Stimulated activated CD8-positive, alpha-beta memory T cell treated with anti-CD3 and anti-CD28 coated beads, Interleukin-12 subunit alpha, Interleukin-12 subunit beta, amount 100 ng/mL, for 24 hours (primary cell): Measurements from ENCODE around the gene GAST.
A peak's percentile ranks its signal among the peaks of the same experiment; 100 is the strongest.

Source experiments
- DNase-seq: peaks from one replicate; pipeline ENCODE4 v3.0.0-alpha.2; 2020; ENCODE audit errors: extremely low read depth

GAST gene

DNA sequence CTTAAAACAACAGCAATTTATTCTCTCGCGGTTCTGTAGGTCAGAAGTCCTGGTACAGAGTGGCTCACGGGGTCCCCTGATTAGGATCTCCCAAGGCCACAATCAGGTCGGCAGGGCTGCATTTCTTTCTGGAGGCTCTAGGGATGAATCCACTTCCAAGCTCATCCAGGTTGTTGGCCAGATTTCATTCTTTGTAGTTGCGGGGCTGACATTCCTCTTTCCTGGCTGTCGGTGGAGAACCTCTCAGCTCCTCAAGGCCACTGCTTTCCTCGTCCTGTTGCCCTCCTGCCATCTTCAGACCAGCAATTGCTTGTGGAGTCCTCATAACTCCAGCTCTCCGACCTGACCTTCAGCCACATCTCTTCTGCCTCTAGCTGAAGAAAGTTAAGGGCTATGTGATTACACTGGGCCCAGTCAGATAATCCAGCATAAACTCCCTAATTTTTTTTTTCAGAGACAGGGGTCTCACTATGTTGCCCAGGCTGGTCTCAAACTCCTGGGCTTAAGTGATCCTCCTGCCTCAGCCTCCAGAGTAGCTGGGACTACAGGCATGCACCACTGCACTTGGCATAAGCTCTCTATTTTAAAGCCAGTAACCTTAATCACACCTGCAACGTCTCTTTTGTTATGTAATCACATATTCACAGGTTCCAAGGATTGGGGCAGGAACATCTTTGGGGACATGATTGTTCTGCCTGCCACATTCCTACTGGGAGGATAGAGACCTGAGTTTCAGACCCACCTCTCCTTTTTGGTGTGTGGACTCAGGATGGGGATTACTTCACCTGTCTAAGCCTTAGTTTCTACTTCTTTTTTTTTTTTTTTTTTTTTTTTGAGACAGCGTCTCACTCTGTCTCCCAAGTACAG, 4.1 kb upstream of the GAST start:
- DNase-seq, result no peak

- no peak for DNase-seq
Observed at GRCh38 chr17:41710472-41711090, 1.6 kb upstream of the GAST start.

DNA sequence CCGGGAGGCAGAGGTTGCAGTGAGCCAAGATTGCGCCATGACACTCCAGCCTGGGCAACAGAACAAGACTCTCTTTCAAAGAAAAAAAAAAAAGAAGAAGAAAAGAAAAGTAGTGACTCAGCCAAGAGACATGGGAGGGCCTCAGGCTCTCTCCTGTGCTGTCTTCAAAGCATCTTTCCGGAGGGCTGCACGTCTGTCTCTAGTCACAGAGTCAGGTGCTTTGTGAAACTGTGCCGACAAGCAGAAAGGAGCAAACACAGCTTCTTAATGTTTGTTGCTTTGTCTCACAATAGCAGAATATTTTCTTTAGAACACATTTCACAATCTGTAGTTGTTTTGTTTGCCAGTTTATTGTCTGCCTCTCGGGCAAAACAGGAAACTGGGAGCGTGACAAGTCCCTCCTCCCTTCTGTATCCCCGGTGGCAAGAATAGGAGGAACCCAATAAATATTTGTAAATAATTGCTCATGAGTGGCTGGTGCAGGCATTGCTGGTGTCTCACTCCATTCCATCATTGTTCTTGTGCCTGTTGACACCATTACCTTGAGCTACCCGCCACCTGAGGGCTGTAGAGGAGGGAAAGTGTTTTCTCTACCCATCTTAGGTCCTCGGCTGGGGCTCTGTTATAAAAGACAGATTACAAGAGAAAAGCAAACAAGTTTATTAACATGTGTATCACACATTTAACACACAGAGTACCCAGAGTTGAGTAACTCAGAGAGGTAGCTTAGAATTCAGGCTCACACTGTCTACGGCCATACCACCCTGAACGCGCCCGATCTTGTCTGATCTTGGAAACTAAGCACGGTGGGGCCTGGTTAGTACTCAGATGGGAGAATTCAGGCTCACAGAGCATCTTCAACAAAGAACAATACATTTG, 5.5 kb downstream of the GAST start:
- DNase-seq, result no peak

DNA sequence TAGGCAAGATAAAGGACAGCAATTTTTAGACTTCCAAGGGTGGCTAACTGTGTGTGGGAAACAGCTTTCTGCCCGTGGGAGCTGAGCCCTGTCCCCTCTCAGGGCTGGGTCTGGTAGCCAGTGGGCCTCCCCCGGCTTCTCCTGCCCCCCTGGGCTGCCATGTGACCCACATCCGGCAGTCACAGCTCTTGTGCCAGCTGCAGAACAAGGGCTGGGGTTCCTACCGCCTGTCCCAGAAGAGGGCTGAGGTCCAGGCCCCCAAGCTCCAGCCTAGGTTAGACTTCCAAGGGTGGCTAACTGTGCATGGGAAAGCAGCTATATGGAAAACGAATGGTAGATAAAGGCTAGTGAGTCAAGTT, 6.1 kb downstream of the GAST start:
- DNase-seq, result no peak

GRCh38 chr17:41722231-41722630, 10.1 kb downstream of the GAST start:
- DNase-seq, result no peak

DNA sequence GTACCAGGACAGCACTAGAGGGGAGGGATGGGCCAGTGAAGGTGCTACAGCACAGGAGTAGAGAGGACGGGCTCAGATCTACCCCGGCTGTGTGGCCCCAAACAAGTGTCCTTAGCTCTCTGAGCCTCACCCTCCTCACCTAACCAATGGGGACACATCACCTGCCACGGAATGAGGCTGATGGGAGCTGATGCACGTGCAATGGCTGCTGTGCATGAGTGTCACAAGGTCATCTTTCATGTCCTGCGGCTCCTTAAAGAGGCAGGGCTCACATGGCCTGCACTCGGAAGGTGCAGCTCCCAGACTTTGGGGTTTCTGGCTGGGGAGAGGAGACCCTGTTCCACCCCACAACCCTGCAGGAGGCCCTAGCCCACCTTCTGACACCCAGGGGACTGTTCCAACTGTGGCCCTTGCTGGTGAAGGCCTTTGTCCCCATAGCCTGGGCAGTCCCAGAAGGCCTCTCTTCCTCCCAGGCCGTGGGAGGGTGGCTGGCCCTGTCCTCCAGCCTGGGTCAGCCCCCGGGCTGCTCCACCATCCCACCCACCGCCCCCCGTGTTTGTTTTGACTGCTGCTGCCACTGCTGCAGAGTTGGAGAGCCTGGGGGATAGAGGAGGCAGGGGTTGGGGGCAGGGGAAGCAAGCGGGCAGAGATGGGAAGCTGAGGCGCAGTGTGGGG, 11.8 kb downstream of the GAST start:
- DNase-seq, result no peak

DNA sequence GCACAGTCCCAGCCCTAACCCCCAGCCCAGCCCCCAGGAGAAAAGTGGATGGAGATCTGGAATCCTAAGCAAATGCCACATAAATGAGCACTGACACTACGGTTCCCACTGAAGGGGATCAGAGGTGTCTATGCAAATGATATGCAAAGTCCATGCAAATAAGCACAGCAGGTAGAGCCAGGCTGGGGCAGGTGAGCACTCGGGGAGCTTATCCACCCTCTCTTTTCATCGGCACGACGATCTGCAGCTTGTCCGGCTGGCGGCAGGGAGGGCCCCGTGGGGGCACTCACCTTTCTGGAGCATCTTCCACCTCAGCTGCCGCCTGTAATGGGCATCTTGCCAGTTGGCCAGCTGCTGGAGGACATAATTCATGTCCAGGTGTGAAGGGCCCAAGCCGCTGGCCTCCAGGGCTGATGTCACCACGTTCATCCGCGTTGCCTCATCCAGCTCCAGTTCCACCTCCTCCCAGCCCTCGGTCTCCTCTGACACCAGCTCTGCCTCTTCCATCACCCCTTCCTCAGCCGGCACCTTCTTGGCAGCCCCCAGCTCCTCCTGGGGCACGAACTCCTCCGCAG, 12.4 kb downstream of the GAST start:
- no peak for DNase-seq

DNA sequence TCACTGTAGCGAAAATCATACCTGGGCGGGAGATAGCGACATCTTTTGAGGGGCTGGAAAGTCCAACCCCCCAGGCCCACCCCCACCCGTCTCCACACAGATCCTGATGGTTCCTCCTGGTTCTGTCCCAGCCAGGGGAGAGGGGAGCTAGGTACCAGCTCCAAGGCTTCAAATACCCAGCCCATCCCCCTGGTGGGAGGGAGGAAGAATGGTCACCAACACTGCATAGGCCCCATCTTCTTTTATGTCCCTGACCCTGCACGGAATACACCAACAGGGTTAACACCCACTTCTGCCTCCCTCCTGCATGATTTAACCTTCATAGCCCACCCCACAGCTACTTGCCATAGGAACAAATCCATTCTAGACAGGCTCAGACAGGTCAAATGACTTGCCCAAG, 13.0 kb downstream of the GAST start:
- DNase-seq, result no peak

- no peak for DNase-seq
Observed at GRCh38 chr17:41728056-41728455, 15.9 kb downstream of the GAST start.

- no peak for DNase-seq
Observed at GRCh38 chr17:41730479-41730878, 18.3 kb downstream of the GAST start.

DNA sequence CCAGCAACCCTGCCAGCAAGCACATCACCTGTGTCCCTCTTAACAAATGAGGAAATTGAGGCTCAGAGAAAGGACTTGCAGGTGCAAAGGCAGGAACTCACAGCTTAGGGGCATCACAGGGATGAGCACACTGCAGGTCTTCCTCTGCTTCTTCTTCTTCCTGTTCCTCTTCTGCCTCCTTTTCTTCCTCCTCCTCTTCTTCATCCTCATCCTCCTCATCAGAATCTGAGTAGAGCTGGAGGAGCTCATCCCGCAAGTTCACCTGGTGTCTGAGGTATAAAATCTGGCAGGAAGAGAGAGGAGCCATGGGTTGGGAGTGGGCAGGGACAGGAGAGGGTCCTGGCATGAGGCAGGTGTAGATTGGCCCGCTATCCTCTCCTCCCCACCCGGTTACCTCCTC, 19.7 kb downstream of the GAST start:
- no peak for DNase-seq

DNA sequence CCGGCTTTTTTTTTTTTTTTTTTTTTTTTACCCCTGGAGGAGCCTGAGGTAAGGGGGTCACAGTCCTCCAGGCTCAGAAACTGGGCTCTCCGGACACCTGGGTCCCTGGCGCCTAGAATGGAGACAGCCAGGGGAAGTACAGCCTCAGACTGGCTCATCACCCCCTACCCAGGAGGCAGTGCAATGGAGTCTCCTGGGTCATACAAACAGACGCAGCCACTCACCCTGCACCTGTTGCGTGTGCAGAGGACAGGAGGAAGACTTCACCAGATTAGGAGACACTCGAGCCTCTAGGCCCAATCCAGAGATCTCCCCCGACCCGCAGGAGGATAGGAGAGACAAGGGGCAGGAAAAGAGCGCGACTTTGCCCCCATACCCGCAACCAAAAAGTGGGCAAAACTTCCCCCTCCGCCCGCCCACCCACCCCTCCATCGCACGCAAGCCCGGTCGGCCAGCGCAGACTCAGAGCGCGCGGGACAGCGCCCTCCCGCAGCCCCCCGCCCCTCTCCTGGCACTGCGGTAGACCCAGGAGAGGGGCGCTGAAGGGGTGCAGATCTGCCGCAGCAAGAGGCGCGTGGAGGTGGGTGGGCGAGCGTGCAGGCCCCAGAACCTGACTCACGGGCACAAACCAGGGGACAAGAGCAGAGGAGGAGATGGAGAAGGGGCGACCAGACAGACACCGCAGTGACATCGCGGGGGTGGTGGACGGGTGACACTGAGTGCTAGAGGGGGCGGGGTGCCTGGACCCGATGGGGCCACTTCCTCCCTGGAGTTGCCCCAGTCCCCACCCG, 21.4 kb downstream of the GAST start:
- no peak for DNase-seq

- DNase-seq, result no peak
Observed at GRCh38 chr17:41734139-41734948, 22.2 kb downstream of the GAST start, which contains the start of gene HAP1. TSS of gene HAP1 (minus strand) at chr17:41734643. CDS start at chr17:41734634, 9 bp downstream.

DNA sequence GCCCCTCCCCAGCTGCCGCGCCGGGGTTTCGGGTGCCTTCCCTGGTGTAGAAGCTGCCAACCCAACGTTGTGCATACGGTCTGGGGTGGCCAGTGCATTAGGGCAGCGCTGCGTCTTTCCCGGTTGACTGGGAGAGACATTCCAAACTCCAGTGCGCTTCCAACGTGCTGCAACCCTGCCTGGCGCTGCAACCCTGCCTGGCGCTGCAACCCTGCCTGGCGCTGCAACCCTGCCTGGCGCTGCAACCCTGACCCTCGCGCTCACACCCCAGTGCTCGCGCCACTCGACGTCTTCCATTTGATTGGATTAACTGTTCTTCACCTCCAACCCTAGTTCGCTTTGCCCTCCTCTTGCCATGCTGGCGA, 22.8 kb downstream of the GAST start:
- DNase-seq, result no peak

GRCh38 chr17:41735744-41736143, 23.6 kb downstream of the GAST start:
- DNase-seq, result no peak

DNA sequence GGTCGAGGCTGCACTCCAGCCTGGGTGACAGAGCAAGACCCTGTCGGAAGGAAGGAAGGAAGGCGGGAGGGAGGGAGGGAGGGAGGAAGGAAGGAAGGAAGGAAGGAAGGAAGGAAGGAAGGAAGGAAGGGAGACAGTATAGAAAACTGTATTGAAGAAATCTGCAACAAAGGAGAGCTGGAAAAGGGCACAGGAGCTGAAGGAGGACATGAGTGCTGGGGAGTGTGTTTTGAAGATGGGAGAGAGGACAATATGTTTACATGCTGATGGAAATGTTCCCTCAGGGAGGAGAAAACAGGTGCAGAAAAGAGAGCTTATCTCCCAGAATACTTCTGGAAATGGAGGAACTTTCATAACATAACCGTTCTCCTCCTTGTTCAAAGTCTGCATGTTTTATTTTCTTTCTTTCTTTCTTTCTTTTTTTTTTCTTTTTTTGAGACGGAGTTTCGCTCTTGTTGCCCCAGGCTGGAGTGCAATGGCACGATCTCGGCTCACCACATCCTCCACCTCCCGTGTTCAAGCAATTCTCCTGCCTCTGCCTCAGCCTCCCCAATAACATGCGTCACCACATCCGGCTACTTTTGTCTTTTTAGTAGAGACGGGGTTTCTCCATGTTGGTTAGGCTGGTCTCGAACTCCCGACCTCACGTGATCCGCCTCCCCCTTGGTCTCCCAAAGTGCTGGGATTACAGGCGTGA, 25.0 kb downstream of the GAST start:
- DNase-seq, result no peak

DNA sequence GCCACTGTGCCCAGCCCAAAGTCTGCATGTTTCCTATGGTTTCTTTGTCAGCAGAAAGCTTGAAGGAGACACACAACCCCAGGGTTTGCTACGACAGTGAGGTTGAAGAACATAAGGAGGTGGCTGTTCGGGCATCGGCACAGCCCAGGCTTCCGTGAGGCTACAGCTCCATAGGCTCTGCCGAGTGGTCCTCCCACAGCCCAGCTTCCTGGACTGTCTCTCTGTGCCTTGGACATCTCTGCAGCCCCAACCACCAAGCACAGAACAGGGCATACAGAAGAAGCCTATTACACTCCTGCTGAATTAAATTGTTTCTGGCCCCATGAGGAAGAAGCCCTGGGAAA, 25.5 kb downstream of the GAST start:
- DNase-seq, result no peak

DNA sequence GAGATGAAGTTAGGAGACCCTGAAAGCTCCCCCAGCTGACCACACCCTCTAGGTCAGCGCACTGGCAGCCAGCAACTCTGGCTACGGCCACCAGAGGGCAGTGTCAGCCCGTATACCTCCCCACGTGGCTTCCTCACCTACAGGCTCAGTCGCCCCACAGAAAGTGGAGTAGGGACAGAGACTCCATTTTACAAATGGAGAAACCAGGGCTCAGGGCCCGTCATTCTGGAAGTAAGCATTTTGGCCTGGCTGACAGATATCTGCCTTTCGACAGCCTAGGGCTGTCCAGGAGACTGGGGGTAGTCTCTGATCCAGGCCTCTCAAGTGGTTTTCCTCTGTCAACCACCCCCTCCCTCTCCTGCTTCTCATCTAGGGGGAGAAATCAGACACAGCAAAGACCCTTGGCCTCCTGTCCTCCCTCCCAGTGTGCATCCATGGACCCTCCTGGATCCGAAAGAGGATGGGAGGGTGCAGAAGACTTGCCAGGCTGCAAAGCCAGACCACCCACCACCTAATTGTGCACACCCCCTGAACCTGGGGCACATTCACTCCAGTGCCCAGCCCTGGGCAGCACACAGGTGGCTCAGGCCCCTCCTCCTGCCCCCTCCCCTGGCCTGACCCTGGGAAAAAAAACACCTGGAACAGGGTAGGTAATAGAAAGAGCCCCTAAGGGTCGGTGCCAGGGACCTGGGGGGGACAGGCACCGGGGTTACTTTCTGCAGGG, 26.1 kb downstream of the GAST start:
- DNase-seq, result peak; percentile 41

DNA sequence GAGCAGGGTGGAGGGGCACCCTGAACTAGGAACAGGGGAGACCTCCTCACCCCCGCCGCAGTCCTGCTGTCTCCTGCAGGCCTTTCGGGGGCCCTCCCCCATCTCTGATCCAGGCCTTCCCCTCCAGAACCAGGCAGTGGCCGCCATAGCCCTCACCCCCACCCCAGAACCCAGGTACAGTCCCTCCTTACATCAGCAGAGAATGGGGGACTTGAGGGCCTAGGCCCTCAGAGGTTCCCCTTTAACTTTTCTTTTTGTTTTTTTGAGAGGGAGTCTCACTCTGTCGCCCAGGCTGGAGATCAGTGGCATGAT, 26.6 kb downstream of the GAST start:
- DNase-seq, result no peak
